ENCODE measurements around the gene CASZ1.

CASZ1 gene

GRCh38 chr1:10727751-10728232, 68.7 kb downstream of the CASZ1 start:
- no peak overlapping the region for H3K27ac ChIP-seq (ENCODE audit: low read length)
- H3K4me3 ChIP-seq (ENCODE audit: low read length) = no peak overlapping the region
- H3K9ac ChIP-seq (ENCODE audit: low read depth, low read length) = no peak overlapping the region
- no peaks in the 10 kb centered on the region for H3K36me3 ChIP-seq (ENCODE audit: insufficient read depth, low read depth, low read length)
- peaks cover 5% of the 10 kb centered on the region; the same call in 1 of the 2 replicates for H3K4me1 ChIP-seq (ENCODE audit: insufficient read depth, low read length)
- no peaks in the 10 kb centered on the region for H3K9me3 ChIP-seq (ENCODE audit: insufficient read depth, low read depth, low read length)
- no peaks in the 10 kb centered on the region; the same call in 1 of the 2 replicates for H3K27me3 ChIP-seq (ENCODE audit: insufficient read depth, low read length)

GRCh38 chr1:10726355-10726754, 70.1 kb downstream of the CASZ1 start:
- Histone ChIP-seq H3K4me1 (ENCODE audit: insufficient read depth, low read length) (peaks cover 7% of the 10 kb centered on the region), H3K9me3 (ENCODE audit: insufficient read depth, low read depth, low read length) (no peaks in the 10 kb centered on the region), H3K27me3 (ENCODE audit: insufficient read depth, low read length) (no peaks in the 10 kb centered on the region; the same call in 1 of the 2 replicates), H3K9ac (ENCODE audit: low read depth, low read length) (no peak overlapping the region), H3K4me3 (ENCODE audit: low read length) (no peak overlapping the region), H3K36me3 (ENCODE audit: insufficient read depth, low read depth, low read length) (no peaks in the 10 kb centered on the region), H3K27ac (ENCODE audit: low read length) (no peak overlapping the region)

- Histone ChIP-seq H3K36me3 (ENCODE audit: insufficient read depth, low read depth, low read length) (no peaks in the 10 kb centered on the region), H3K27ac (ENCODE audit: low read length) (no peak overlapping the region), H3K4me3 (ENCODE audit: low read length) (no peak overlapping the region), H3K9ac (ENCODE audit: low read depth, low read length) (no peak overlapping the region), H3K9me3 (ENCODE audit: insufficient read depth, low read depth, low read length) (no peaks in the 10 kb centered on the region), H3K4me1 (ENCODE audit: insufficient read depth, low read length) (peaks cover 12% of the 10 kb centered on the region), H3K27me3 (ENCODE audit: insufficient read depth, low read length) (no peaks in the 10 kb centered on the region; the same call in 1 of the 2 replicates)
Observed at GRCh38 chr1:10724948-10725847, 71.2 kb downstream of the CASZ1 start.

GRCh38 chr1:10724511-10724910, 71.9 kb downstream of the CASZ1 start:
- Histone ChIP-seq H3K27ac (ENCODE audit: low read length) (no peak overlapping the region), H3K36me3 (ENCODE audit: insufficient read depth, low read depth, low read length) (no peaks in the 10 kb centered on the region)

GRCh38 chr1:10724052-10724494, 72.4 kb downstream of the CASZ1 start:
- no peaks in the 10 kb centered on the region for H3K9me3 ChIP-seq (ENCODE audit: insufficient read depth, low read depth, low read length)
- H3K36me3 ChIP-seq (ENCODE audit: insufficient read depth, low read depth, low read length) = no peaks in the 10 kb centered on the region
- H3K27me3 ChIP-seq (ENCODE audit: insufficient read depth, low read length) = no peaks in the 10 kb centered on the region; the same call in 1 of the 2 replicates
- H3K9ac ChIP-seq (ENCODE audit: low read depth, low read length) = no peak overlapping the region
- no peak overlapping the region for H3K27ac ChIP-seq (ENCODE audit: low read length)
- H3K4me3 ChIP-seq (ENCODE audit: low read length) = no peak overlapping the region
- peaks cover 9% of the 10 kb centered on the region for H3K4me1 ChIP-seq (ENCODE audit: insufficient read depth, low read length)

More at GRCh38 chr1:10724511-10724910, 71.9 kb downstream of the CASZ1 start:
- peaks cover 12% of the 10 kb centered on the region for H3K4me1 ChIP-seq (ENCODE audit: insufficient read depth, low read length)
- H3K9me3 ChIP-seq (ENCODE audit: insufficient read depth, low read depth, low read length) = no peaks in the 10 kb centered on the region
- H3K9ac ChIP-seq (ENCODE audit: low read depth, low read length) = no peak overlapping the region
- H3K4me3 ChIP-seq (ENCODE audit: low read length) = no peak overlapping the region
- no peaks in the 10 kb centered on the region; the same call in 1 of the 2 replicates for H3K27me3 ChIP-seq (ENCODE audit: insufficient read depth, low read length)

GRCh38 chr1:10723317-10723716, 73.1 kb downstream of the CASZ1 start:
- H3K4me1 ChIP-seq (ENCODE audit: insufficient read depth, low read length) = peaks cover 7% of the 10 kb centered on the region
- no peaks in the 10 kb centered on the region for H3K36me3 ChIP-seq (ENCODE audit: insufficient read depth, low read depth, low read length)
- H3K27me3 ChIP-seq (ENCODE audit: insufficient read depth, low read length) = no peaks in the 10 kb centered on the region; the same call in 1 of the 2 replicates
- no peak overlapping the region for H3K4me3 ChIP-seq (ENCODE audit: low read length)
- no peak overlapping the region for H3K9ac ChIP-seq (ENCODE audit: low read depth, low read length)
- H3K9me3 ChIP-seq (ENCODE audit: insufficient read depth, low read depth, low read length) = no peaks in the 10 kb centered on the region
- no peak overlapping the region for H3K27ac ChIP-seq (ENCODE audit: low read length)

- H3K9ac ChIP-seq (ENCODE audit: low read depth, low read length) = no peak overlapping the region
- H3K4me1 ChIP-seq (ENCODE audit: insufficient read depth, low read length) = peaks cover 7% of the 10 kb centered on the region
- no peak overlapping the region for H3K27ac ChIP-seq (ENCODE audit: low read length)
- H3K27me3 ChIP-seq (ENCODE audit: insufficient read depth, low read length) = no peaks in the 10 kb centered on the region; the same call in 1 of the 2 replicates
- H3K36me3 ChIP-seq (ENCODE audit: insufficient read depth, low read depth, low read length) = no peaks in the 10 kb centered on the region
- H3K9me3 ChIP-seq (ENCODE audit: insufficient read depth, low read depth, low read length) = no peaks in the 10 kb centered on the region
- H3K4me3 ChIP-seq (ENCODE audit: low read length) = no peak overlapping the region
Observed at GRCh38 chr1:10722803-10723202, 73.6 kb downstream of the CASZ1 start.

GRCh38 chr1:10721381-10722321, 74.8 kb downstream of the CASZ1 start:
- Histone ChIP-seq H3K4me1 (ENCODE audit: insufficient read depth, low read length) (peaks cover 8% of the 10 kb centered on the region), H3K27me3 (ENCODE audit: insufficient read depth, low read length) (no peaks in the 10 kb centered on the region; the same call in 1 of the 2 replicates), H3K9me3 (ENCODE audit: insufficient read depth, low read depth, low read length) (no peaks in the 10 kb centered on the region), H3K36me3 (ENCODE audit: insufficient read depth, low read depth, low read length) (no peaks in the 10 kb centered on the region), H3K4me3 (ENCODE audit: low read length) (no peak overlapping the region), H3K9ac (ENCODE audit: low read depth, low read length) (no peak overlapping the region), H3K27ac (ENCODE audit: low read length) (no peak overlapping the region)

GRCh38 chr1:10720635-10721034, 75.8 kb downstream of the CASZ1 start:
- no peaks in the 10 kb centered on the region; the same call in 1 of the 2 replicates for H3K27me3 ChIP-seq (ENCODE audit: insufficient read depth, low read length)
- no peaks in the 10 kb centered on the region for H3K9me3 ChIP-seq (ENCODE audit: insufficient read depth, low read depth, low read length)
- H3K4me3 ChIP-seq (ENCODE audit: low read length) = no peak overlapping the region
- peaks cover 11% of the 10 kb centered on the region for H3K4me1 ChIP-seq (ENCODE audit: insufficient read depth, low read length)
- H3K9ac ChIP-seq (ENCODE audit: low read depth, low read length) = no peak overlapping the region
- H3K36me3 ChIP-seq (ENCODE audit: insufficient read depth, low read depth, low read length) = no peaks in the 10 kb centered on the region
- no peak overlapping the region for H3K27ac ChIP-seq (ENCODE audit: low read length)

- Histone ChIP-seq H3K27me3 (ENCODE audit: insufficient read depth, low read length) (no peaks in the 10 kb centered on the region), H3K9ac (ENCODE audit: low read depth, low read length) (no peak overlapping the region), H3K27ac (ENCODE audit: low read length) (no peak overlapping the region), H3K4me1 (ENCODE audit: insufficient read depth, low read length) (peaks cover 19% of the 10 kb centered on the region), H3K36me3 (ENCODE audit: insufficient read depth, low read depth, low read length) (no peaks in the 10 kb centered on the region), H3K9me3 (ENCODE audit: insufficient read depth, low read depth, low read length) (no peaks in the 10 kb centered on the region), H3K4me3 (ENCODE audit: low read length) (no peak overlapping the region)
Observed at GRCh38 chr1:10718083-10718415, 78.4 kb downstream of the CASZ1 start.

GRCh38 chr1:10717296-10718082, 79.0 kb downstream of the CASZ1 start:
- Histone ChIP-seq H3K4me1 (ENCODE audit: insufficient read depth, low read length) (peaks cover 19% of the 10 kb centered on the region), H3K27me3 (ENCODE audit: insufficient read depth, low read length) (no peaks in the 10 kb centered on the region), H3K9me3 (ENCODE audit: insufficient read depth, low read depth, low read length) (no peaks in the 10 kb centered on the region), H3K27ac (ENCODE audit: low read length) (no peak overlapping the region), H3K36me3 (ENCODE audit: insufficient read depth, low read depth, low read length) (no peaks in the 10 kb centered on the region), H3K4me3 (ENCODE audit: low read length) (no peak overlapping the region), H3K9ac (ENCODE audit: low read depth, low read length) (no peak overlapping the region)

Measured in iPS-20b (cell line).